Stimulated activated CD8-positive, alpha-beta memory T cell treated with anti-CD3 and anti-CD28 coated beads, Interleukin-7, amount 100 ng/mL, for 48 hours (primary cell): ENCODE measurements around the gene WBP2NL.

Experiments used
- DNase-seq, 2 donors: peaks; one replicate each; pipeline ENCODE4 v3.0.0-alpha.2; 2020; ENCODE audit warnings: low read depth in 1 of 2; ENCODE audit errors: extremely low read depth in 1 of 2

The WBP2NL gene

DNA sequence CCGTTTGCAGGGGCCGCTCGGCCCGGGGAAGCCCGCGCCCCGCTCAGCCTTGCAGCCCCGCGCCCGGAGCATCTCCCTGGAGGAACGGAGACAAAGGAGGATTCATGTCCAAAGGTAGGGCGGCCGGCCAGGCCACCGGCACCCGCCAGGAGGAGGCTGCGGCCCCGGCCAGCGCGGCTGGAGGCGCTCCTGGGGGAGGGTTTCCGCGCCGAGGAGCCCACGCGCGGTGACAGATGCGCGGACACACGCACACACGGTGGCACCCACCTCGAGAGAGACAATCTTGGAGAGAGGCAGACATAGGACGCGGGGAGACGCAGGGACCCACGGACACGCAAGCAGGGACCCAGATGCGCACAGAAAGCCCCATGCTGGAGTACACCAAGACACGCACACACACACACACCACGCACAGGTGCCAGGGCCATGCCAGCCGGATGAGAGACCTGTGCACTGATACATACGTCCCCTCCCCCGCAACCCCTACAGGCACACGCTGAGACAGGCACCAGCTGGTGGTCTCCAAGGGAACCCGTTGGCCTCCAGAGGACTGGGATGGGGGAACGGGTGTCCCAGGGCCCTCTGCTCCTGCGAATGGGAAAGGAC lies 21.5 kb upstream of the WBP2NL start:
- no peak for DNase-seq

GRCh38 chr22:41978732-41979131 lies 19.9 kb upstream of the WBP2NL start:
- DNase-seq: no peak

GRCh38 chr22:41979423-41980250 lies 19.0 kb upstream of the WBP2NL start:
- DNase-seq: no peak

DNA sequence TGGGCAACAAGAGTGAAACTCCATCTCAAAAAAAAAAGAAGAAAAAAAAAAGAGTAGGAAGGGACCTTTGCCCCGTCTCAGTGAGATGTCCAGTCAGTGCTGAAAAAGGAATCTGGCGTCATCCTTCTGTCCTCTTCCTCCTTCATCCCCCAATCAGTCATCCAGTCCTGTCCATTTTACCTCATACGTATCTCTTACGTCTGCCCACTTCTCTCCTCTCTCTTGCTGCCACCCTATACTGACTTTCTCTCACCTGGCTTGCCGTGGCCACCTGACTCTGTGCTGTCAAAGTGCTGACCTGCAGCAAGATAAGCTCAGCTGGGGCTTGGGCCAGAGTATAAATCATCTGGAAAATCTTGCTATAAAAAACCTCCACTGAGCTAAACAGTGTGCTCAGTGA lies 15.7 kb upstream of the WBP2NL start:
- no peak for DNase-seq

DNA sequence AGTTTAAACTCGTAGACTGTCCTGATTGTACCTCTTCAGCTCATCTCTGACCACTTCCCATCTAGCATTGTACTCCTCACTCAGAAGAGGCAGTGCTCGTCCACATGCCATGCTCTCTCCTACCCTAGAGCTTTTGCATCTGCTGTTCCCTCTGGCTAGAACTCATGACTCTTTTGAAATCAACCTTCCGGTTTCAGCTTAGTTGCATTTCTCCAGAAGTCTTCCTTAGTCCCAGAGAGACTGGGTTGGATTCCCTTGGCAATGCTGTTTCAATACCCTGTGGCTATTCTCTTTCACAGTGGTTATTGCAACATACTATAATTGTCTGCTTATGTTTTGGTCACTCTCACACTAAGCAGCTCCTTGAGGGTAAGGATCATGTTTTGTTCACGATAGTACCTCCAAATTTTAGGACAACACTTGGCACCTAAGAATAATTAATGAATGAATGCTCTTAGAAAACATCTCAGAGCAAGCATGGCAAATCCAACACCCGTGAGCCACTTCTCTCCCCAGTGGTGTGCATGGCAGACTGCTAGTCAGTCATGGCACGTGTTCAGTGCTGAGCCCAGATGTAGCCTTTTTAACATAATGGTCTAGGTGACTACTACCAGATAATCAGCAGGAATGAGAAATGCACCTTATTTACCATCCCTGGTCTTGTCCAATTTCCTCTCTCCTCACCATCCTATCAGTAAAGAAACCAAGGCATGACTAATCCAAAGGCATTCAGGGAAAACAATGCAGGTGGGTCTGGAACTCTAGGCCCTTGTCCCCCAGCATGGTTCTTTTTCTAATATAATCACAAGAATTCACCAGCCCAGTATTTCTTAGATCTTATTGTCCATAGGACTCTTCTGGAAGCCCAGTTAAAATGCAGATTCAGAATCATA lies 14.8 kb upstream of the WBP2NL start:
- no peak for DNase-seq

- DNase-seq: no peak
These were observed 11.3 kb upstream of the WBP2NL start for GRCh38 chr22:41987276-41987675.

DNA sequence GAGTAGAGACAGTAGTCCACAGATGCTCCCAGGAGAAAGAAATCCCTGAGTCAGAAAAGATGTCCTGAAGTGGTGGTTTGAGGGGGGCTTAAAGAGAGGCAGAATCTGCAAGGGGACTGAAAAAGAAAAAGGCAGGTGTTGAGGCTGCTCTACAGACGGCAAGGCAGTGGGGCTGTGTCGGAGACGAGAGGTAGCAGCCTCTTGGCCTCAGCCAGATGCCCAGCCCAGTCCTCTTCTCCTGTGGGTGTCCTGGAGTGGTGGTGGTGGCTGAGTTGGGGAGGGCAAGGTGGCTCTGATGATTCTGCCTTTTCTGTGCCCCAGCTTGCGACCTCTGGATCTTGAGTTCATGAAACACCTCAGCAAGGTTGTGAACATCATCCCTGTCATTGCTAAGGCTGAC lies 9.3 kb upstream of the WBP2NL start:
- DNase-seq: no peak

GRCh38 chr22:41991111-41991510 lies 7.5 kb upstream of the WBP2NL start:
- no peak for DNase-seq

- no peak for DNase-seq
These were observed 6.1 kb upstream of the WBP2NL start for GRCh38 chr22:41992496-41992895.

DNA sequence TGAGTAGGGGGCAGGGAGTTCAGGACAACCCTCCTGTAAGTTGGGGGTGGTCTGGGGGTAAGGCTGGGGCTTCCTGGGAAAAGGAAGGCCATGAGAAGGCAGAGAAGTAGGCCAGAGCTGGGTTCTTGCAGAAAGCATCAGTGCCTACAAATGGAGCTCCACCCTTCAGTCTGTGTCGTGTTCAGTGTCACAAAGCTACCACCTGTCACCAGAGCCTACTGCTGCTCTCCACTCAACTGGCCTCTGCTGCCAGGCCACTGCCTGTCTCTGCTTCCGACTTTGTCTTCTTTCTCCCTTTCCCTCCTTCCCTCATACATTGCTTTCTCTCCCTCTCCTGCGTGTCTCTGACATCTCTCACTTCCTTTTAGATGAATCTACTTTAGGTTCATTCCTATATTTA lies 3.4 kb upstream of the WBP2NL start:
- no peak for DNase-seq

DNA sequence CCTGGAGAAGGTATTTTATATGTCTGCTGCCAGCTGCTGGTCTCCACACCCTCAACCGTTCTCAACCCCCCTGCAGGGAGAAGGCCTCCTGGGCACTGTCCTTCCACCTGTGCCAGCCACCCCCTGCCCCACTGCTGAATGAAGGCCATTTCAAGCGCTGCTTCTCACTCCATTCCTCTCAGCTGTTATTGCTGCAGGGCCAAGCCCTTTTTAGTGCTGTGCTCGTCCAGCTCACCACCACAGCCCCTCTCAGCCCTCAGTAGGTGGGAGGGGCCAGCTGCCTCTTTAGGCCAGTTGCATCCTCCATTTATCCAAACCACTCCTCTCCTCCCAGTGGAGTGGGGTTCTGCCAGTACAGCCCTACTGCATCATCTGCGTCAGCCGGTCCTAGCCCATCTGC lies 1.8 kb upstream of the WBP2NL start:
- no peak for DNase-seq

- DNase-seq: no peak
These were observed 1.9 kb downstream of the WBP2NL start for GRCh38 chr22:42000466-42000865.

DNA sequence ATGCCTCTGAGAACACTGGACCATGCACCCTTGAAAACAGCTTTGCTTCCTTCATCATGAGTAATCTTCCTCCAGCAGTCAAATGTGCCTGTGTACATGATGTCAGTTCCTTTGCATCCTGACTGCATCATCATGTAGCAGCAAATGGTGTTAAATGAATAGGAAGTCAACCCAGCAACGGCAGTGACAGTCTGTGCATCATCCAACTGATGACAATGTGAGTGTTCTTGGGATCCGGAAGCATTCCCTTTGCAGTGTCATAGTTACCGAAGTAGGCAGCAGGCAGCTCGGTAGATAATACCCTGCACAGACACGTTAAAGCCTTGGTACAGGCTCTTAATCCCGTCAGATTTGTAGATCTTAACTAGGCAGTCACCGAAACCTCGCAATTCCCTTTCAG lies 2.5 kb downstream of the WBP2NL start:
- no peak for DNase-seq

GRCh38 chr22:42001706-42002105 lies 3.1 kb downstream of the WBP2NL start:
- DNase-seq: no peak

DNA sequence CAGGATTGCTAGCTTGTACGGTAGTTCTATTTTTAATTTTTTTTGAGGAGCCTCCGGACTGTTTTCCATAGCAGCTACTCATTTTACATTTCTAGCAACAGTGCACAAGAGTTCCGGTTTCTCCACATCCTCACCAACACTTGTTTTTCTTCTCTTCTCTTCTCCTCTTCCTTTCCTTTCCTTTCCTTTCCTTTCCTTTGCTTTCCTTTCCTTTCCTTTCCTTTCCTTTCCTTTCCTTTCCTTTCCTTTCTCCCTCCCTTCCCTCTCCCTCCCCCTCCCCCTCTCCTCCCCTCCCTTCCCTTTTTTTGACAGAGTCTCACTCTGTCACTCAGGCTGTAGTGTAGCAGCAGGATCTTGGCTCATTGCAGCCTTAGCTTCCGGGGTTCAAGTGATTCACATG lies 9.3 kb downstream of the WBP2NL start:
- no peak for DNase-seq

- DNase-seq: no peak
These were observed 12.2 kb downstream of the WBP2NL start for GRCh38 chr22:42010778-42011177.

DNA sequence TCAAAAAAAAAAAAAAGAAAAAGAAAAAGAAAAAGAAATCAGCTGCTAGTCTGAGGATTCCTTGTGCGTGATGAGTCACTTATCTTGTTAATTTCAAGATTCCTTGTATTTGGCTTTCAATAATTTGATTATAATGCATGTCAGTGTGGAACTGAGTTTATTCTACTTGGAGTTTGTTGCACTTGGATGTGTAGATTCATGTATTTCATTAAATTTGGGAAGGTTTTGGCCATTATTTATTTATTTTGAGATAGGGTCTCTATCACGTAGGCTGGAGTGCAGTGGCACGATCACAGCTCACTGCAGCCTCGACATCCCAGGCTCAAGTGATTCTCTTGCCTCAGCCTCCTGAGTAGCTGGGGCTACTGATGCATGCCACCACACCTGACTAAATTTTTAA lies 14.8 kb downstream of the WBP2NL start:
- no peak for DNase-seq

DNA sequence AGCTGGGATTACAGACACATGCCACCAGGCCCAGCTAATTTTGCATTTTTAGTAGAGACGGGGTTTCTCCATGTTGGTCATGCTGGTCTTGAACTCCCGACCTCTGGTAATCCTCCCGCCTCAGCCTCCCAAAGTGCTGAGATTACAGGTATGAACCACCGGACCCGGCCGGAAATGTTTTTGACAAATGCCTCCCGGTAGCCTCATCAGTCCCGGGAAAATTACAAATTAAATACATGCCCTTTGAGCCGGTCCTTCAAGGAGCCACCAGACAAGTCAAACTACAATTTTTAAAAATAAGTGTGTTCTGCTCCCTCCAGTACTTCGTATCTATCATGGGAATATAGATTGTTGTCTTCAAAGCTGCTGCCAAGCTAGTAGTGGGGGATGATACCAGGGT lies 17.5 kb downstream of the WBP2NL start:
- no peak for DNase-seq

GRCh38 chr22:42018224-42018623 lies 19.6 kb downstream of the WBP2NL start:
- no peak for DNase-seq

GRCh38 chr22:42021571-42021970 lies 23.0 kb downstream of the WBP2NL start:
- DNase-seq: no peak

DNA sequence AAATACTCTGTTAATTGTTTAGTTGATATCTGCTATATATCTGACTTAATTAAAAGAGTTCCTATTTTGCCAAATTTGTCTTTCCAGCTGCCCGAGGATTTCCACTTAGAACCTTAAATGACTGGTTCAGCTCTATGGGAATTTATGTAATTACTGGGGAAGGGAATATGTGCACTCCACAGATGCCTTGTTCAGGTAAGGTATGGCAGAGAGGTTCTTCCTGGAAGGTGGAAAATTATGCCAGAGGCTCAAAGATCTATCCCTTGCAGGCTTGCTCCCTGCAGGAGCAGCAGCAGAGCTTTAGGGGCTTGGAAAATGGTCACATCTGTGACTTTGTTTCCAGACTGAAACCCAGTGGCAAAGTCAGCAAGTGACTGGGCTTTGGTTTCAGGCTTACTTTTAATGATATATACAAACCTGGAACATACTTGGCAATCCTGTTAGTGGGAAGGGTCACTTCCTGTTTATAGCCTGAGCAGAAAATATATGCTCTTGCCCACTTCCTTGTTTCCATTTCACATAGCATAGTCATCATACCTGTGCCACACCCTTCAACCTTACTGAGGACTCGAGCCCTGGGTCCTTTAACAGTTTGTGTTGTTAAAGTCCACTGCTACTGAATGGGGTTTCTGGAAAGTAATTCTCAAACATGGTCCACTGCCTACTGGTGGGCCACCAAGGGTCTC lies 23.7 kb downstream of the WBP2NL start:
- DNase-seq: no peak
